B cell (primary cell): ENCODE measurements around the gene BSND.

Source experiments
- EZH2 ChIP-seq: IDR thresholded peaks from 2 replicates; pipeline ENCODE4 v1.6.1; 2012; ENCODE audit warnings: borderline replicate concordance, low read depth, mild to moderate bottlenecking, moderate library complexity, low read length; ENCODE audit not compliant: insufficient read depth, poor library complexity, severe bottlenecking
- TF ChIP-seq, protein P1 (sequence below): fragments of 200-600 bp; IDR thresholded peaks from one replicate; pipeline ENCODE4 v1.8.0; 2022; ENCODE audit warnings: antibody characterized with exemption, mild to moderate bottlenecking

DNA sequence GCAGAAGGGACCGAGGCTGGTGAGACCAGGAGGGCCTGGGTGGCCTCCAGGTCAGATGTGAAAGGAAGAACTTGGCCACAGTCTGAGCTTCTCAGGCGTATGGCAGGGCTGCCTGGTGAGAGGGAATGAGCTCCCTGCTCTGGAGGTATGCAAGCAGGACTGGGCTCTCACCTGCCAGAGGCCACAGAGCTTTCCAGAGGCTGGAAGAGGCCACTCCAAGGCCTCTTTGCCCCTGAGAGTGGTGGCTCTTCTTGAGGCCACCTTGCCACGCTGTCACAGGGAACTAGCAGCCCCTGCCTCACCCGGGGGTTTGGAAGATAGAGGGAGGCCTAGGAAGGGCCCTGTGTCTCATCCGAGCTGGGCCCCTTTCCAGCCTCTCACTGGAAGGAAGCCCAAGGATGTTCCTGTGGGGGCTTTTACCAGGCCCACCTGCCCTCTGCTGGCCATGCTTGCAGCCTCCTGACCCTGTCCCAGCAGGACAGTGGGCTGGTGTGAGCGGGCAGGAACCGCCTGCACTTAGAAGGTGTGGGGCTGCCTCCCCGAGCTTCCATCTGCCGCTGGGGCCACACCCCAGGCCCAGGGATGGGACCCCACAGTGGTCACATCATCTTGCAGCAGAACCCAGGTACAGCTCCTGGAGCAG, 50.7 kb downstream of the BSND start:
- TF ChIP-seq, protein P1, sequence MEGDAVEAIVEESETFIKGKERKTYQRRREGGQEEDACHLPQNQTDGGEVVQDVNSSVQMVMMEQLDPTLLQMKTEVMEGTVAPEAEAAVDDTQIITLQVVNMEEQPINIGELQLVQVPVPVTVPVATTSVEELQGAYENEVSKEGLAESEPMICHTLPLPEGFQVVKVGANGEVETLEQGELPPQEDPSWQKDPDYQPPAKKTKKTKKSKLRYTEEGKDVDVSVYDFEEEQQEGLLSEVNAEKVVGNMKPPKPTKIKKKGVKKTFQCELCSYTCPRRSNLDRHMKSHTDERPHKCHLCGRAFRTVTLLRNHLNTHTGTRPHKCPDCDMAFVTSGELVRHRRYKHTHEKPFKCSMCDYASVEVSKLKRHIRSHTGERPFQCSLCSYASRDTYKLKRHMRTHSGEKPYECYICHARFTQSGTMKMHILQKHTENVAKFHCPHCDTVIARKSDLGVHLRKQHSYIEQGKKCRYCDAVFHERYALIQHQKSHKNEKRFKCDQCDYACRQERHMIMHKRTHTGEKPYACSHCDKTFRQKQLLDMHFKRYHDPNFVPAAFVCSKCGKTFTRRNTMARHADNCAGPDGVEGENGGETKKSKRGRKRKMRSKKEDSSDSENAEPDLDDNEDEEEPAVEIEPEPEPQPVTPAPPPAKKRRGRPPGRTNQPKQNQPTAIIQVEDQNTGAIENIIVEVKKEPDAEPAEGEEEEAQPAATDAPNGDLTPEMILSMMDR: no peak
- no peak for TF ChIP-seq EZH2
